ENCODE measurements around the gene OOSP1. TPM values are rescaled to one million over a fixed set of nuclear protein-coding genes. Genes with fewer than 3 reads are reported as not detected.

OOSP1 gene
- total and polyA plus RNA-seq, 10 of the 15 experiments (the other 5 are each of a cell fraction or from before 2014, with no cell fraction given), result not detected

DNA sequence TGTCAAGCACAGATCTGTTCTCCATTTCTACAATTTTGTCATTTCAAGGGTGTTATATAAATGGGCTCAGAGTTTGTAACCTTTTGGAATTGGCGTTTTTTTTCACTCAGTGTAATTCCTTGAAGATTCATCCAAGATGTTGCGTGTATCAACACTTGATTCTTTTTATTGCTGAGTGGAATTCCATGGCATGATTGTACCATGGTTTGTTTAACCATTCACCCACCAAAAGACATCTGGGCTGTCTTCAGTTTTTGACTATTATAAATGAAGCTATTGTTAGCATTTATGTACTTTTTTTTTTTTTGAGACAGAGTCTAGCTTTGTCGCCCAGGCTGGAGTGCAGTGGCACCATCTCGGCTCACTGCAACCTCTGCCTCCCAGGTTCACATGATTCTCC, 2.9 kb downstream of the OOSP1 start (continued):
- TF ChIP-seq, protein P1, sequence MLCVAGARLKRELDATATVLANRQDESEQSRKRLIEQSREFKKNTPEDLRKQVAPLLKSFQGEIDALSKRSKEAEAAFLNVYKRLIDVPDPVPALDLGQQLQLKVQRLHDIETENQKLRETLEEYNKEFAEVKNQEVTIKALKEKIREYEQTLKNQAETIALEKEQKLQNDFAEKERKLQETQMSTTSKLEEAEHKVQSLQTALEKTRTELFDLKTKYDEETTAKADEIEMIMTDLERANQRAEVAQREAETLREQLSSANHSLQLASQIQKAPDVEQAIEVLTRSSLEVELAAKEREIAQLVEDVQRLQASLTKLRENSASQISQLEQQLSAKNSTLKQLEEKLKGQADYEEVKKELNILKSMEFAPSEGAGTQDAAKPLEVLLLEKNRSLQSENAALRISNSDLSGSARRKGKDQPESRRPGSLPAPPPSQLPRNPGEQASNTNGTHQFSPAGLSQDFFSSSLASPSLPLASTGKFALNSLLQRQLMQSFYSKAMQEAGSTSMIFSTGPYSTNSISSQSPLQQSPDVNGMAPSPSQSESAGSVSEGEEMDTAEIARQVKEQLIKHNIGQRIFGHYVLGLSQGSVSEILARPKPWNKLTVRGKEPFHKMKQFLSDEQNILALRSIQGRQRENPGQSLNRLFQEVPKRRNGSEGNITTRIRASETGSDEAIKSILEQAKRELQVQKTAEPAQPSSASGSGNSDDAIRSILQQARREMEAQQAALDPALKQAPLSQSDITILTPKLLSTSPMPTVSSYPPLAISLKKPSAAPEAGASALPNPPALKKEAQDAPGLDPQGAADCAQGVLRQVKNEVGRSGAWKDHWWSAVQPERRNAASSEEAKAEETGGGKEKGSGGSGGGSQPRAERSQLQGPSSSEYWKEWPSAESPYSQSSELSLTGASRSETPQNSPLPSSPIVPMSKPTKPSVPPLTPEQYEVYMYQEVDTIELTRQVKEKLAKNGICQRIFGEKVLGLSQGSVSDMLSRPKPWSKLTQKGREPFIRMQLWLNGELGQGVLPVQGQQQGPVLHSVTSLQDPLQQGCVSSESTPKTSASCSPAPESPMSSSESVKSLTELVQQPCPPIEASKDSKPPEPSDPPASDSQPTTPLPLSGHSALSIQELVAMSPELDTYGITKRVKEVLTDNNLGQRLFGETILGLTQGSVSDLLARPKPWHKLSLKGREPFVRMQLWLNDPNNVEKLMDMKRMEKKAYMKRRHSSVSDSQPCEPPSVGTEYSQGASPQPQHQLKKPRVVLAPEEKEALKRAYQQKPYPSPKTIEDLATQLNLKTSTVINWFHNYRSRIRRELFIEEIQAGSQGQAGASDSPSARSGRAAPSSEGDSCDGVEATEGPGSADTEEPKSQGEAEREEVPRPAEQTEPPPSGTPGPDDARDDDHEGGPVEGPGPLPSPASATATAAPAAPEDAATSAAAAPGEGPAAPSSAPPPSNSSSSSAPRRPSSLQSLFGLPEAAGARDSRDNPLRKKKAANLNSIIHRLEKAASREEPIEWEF (IDR thresholded peaks at IDR 0.05; ENCODE audit: insufficient replicate concordance, low read depth, low read length), result no peak
- TF ChIP-seq ZNF217 (IDR thresholded peaks at IDR 0.05) (no peak), PAX5 (IDR thresholded peaks at IDR 0.05; ENCODE audit: borderline replicate concordance, low read depth, low read length) (no peak), POU2F2 (IDR thresholded peaks at IDR 0.05; ENCODE audit: borderline replicate concordance, low read depth, low read length) (no peak), EED (IDR thresholded peaks at IDR 0.05; ENCODE audit: low read depth) (no peak), RFX5 (IDR thresholded peaks at IDR 0.05; ENCODE audit: low read depth, low read length) (no peak), MYB (IDR thresholded peaks at IDR 0.05; ENCODE audit: borderline replicate concordance, low read depth, low read length) (no peak)
- TF ChIP-seq, protein P2, sequence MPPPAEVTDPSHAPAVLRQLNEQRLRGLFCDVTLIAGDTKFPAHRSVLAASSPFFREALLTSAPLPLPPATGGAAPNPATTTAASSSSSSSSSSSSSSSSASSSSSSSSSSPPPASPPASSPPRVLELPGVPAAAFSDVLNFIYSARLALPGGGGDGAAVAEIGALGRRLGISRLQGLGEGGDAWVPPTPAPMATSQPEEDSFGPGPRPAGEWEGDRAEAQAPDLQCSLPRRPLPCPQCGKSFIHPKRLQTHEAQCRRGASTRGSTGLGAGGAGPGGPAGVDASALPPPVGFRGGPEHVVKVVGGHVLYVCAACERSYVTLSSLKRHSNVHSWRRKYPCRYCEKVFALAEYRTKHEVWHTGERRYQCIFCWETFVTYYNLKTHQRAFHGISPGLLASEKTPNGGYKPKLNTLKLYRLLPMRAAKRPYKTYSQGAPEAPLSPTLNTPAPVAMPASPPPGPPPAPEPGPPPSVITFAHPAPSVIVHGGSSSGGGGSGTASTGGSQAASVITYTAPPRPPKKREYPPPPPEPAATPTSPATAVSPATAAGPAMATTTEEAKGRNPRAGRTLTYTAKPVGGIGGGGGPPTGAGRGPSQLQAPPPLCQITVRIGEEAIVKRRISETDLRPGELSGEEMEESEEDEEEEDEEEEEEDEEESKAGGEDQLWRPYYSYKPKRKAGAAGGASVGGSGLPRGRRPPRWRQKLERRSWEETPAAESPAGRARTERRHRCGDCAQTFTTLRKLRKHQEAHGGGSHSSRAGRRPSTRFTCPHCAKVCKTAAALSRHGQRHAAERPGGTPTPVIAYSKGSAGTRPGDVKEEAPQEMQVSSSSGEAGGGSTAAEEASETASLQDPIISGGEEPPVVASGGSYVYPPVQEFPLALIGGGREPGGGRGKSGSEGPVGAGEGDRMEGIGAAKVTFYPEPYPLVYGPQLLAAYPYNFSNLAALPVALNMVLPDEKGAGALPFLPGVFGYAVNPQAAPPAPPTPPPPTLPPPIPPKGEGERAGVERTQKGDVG (CRISPR knock-in tag; IDR thresholded peaks at IDR 0.05), result no peak
